Neural progenitor cell (in vitro differentiated cells): ENCODE data around the gene MAGI2. TPM values are rescaled to one million over a fixed set of nuclear protein-coding genes. Genes with fewer than 3 reads are reported as not detected.

Experiments
- DNase-seq: peaks from one replicate; pipeline ENCODE4 v3.0.0-alpha.2; 2016; ENCODE audit warnings: low spot score
- H2AFZ ChIP-seq: fragments of 200-600 bp; sonication (generic); replicated peaks from 2 replicates; pipeline ENCODE4 v1.6.1; 2016; ENCODE audit warnings: antibody characterized with exemption
- H3F3A ChIP-seq: fragments of 200-600 bp; sonication (generic); 2 replicates; pipeline ENCODE4 v1.6.1; 2016; ENCODE audit warnings: antibody characterized with exemption, low read depth
- H3K27ac ChIP-seq: fragments of 200-600 bp; sonication (generic); 2 replicates; pipeline ENCODE4 v1.5.1; 2016; ENCODE audit warnings: mild to moderate bottlenecking
- H3K27me3 ChIP-seq: fragments of 200-600 bp; sonication (generic); 2 replicates; pipeline ENCODE4 v1.6.1; 2016; ENCODE audit warnings: mild to moderate bottlenecking, moderate library complexity
- H3K36me3 ChIP-seq: fragments of 200-600 bp; sonication (generic); 2 replicates; pipeline ENCODE4 v1.5.1; 2016
- H3K4me1 ChIP-seq: fragments of 200-600 bp; sonication (generic); 2 replicates; pipeline ENCODE4 v1.6.1; 2016; ENCODE audit warnings: mixed run types
- H3K4me2 ChIP-seq: fragments of 200-600 bp; sonication (generic); 2 replicates; pipeline ENCODE4 v1.6.1; 2016
- H3K4me3 ChIP-seq: fragments of 200-600 bp; sonication (generic); 2 replicates; pipeline ENCODE4 v1.5.1; 2016
- H3K79me2 ChIP-seq: fragments of 200-600 bp; sonication (generic); 2 replicates; pipeline ENCODE4 v1.6.1; 2016; ENCODE audit warnings: low read depth
- H3K9ac ChIP-seq: fragments of 200-600 bp; sonication (generic); 2 replicates; pipeline ENCODE4 v1.6.1; 2016
- H3K9me3 ChIP-seq: fragments of 200-600 bp; sonication (generic); 2 replicates; pipeline ENCODE4 v1.5.1; 2016; ENCODE audit warnings: low read depth
- H4K20me1 ChIP-seq: fragments of 200-600 bp; sonication (generic); 2 replicates; pipeline ENCODE4 v1.6.1; 2016; ENCODE audit warnings: low read depth
- H3K27ac Mint-ChIP-seq: 3 replicates; pipeline ENCODE4 v1.8.0; 2021; ENCODE audit warnings: mixed read lengths
- H3K27me3 Mint-ChIP-seq: 2 replicates; pipeline ENCODE4 v1.8.0; 2022; ENCODE audit warnings: low read depth, mild to moderate bottlenecking, inconsistent platforms, moderate library complexity, mixed read lengths; ENCODE audit not compliant: insufficient read depth
- H3K36me3 Mint-ChIP-seq: 3 replicates; pipeline ENCODE4 v1.8.0; 2021; ENCODE audit warnings: mixed read lengths
- H3K4me1 Mint-ChIP-seq: 3 replicates; pipeline ENCODE4 v1.8.0; 2021; ENCODE audit warnings: mixed read lengths
- H3K4me3 Mint-ChIP-seq: 3 replicates; pipeline ENCODE4 v1.8.0; 2021; ENCODE audit warnings: mild to moderate bottlenecking, moderate library complexity, mixed read lengths
- H3K9me3 Mint-ChIP-seq: 3 replicates; pipeline ENCODE4 v1.8.0; 2020; ENCODE audit warnings: mixed read lengths
- EZH2 ChIP-seq: fragments of 200-600 bp; sonication (generic); IDR thresholded peaks from 2 replicates; pipeline ENCODE4 v1.6.1; 2017; ENCODE audit warnings: antibody characterized with exemption, mild to moderate bottlenecking, moderate library complexity
- EZH2phosphoT487 ChIP-seq: fragments of 200-600 bp; sonication (generic); IDR thresholded peaks from 2 replicates; pipeline ENCODE4 v1.6.1; 2017; ENCODE audit warnings: antibody characterized with exemption
- total RNA-seq: library from RNA; depleted of rRNA; stranded (reverse); fragments of >200 nt; gene quantifications from 2 replicates; pipeline ENCODE4 v1.2.3, GENCODE V29; 2015; ENCODE audit warnings: low replicate concordance
- TF ChIP-seq, protein P1 (sequence below): fragments of 200-600 bp; sonication (generic); IDR thresholded peaks from 2 replicates; pipeline ENCODE4 v1.5.1; 2017; ENCODE audit warnings: antibody characterized with exemption, mild to moderate bottlenecking

Gene MAGI2
- total RNA-seq, 1 donor from 2014 or later = 5.8 TPM

GRCh38 chr7:79400222-79400621 lies 53.2 kb downstream of the MAGI2 start:
- no peak overlapping the region for H3K9ac ChIP-seq
- Mint-ChIP-seq H3K27ac (no peak overlapping the region), H3K36me3 (no peaks in the 10 kb centered on the region), H3K4me1 (no peaks in the 10 kb centered on the region), H3K27me3 (no peaks in the 10 kb centered on the region), H3K4me3 (no peak overlapping the region), H3K9me3 (no peaks in the 10 kb centered on the region)
- no peak overlapping the region for H3K4me3 ChIP-seq
- H3K9me3 ChIP-seq = no peaks in the 10 kb centered on the region
- no peak overlapping the region for H3K27ac ChIP-seq
- H3F3A ChIP-seq = no peaks in the 10 kb centered on the region
- H3K4me2 ChIP-seq = no peak overlapping the region
- no peaks in the 10 kb centered on the region for H4K20me1 ChIP-seq
- H3K36me3 ChIP-seq = no peaks in the 10 kb centered on the region
- no peak overlapping the region for H2AFZ ChIP-seq
- no peaks in the 10 kb centered on the region for H3K79me2 ChIP-seq
- H3K4me1 ChIP-seq = no peaks in the 10 kb centered on the region
- no peak for DNase-seq
- no peaks in the 10 kb centered on the region for H3K27me3 ChIP-seq
- TF ChIP-seq EZH2 (no peak), EZH2phosphoT487 (no peak)
- TF ChIP-seq, protein P1, sequence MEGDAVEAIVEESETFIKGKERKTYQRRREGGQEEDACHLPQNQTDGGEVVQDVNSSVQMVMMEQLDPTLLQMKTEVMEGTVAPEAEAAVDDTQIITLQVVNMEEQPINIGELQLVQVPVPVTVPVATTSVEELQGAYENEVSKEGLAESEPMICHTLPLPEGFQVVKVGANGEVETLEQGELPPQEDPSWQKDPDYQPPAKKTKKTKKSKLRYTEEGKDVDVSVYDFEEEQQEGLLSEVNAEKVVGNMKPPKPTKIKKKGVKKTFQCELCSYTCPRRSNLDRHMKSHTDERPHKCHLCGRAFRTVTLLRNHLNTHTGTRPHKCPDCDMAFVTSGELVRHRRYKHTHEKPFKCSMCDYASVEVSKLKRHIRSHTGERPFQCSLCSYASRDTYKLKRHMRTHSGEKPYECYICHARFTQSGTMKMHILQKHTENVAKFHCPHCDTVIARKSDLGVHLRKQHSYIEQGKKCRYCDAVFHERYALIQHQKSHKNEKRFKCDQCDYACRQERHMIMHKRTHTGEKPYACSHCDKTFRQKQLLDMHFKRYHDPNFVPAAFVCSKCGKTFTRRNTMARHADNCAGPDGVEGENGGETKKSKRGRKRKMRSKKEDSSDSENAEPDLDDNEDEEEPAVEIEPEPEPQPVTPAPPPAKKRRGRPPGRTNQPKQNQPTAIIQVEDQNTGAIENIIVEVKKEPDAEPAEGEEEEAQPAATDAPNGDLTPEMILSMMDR = no peak

DNA sequence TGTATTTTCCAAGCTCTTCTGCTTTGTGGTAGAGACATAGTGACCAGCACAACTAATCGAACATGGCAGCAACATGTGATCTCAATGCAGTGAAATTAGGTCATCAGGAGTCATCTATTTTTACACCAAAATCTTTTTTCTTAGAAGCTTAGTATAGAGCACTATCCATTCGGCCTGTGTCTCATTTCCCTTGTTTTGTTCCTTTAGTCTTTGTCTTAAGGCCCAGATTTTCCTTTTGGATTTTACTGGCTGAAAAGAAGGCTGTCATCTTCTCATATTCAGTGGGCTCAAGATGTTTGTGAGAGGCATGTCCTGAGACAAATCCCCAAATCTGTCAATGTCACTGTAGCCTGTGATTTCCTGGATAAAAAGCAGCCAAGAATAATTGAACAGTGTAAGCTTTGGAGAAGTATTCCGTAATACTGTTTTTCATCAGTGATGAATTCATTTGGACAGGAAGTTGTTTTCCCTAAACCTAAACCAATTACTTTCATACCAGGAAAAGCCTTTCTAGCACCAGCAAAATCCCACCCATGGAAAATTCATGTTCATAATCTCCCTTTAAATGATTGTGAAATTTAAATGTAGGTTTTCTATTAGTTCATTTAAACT lies 55.2 kb downstream of the MAGI2 start:
- Histone ChIP-seq H3K79me2 (no peaks in the 10 kb centered on the region), H3K9me3 (no peaks in the 10 kb centered on the region), H3K27ac (no peak overlapping the region), H3K4me2 (no peak overlapping the region), H3K27me3 (no peaks in the 10 kb centered on the region), H2AFZ (peak overlapping the region; percentile 36), H3K36me3 (no peaks in the 10 kb centered on the region), H3F3A (no peaks in the 10 kb centered on the region), H3K9ac (no peak overlapping the region), H4K20me1 (no peaks in the 10 kb centered on the region), H3K4me1 (no peaks in the 10 kb centered on the region), H3K4me3 (no peak overlapping the region)
- DNase-seq = no peak
- H3K4me1 Mint-ChIP-seq = no peaks in the 10 kb centered on the region
- no peaks in the 10 kb centered on the region for H3K27me3 Mint-ChIP-seq
- H3K27ac Mint-ChIP-seq = no peak overlapping the region
- H3K4me3 Mint-ChIP-seq = no peak overlapping the region
- H3K9me3 Mint-ChIP-seq = no peaks in the 10 kb centered on the region
- H3K36me3 Mint-ChIP-seq = no peaks in the 10 kb centered on the region
- TF ChIP-seq, protein P1 = no peak
- TF ChIP-seq EZH2 (no peak), EZH2phosphoT487 (no peak)

DNA sequence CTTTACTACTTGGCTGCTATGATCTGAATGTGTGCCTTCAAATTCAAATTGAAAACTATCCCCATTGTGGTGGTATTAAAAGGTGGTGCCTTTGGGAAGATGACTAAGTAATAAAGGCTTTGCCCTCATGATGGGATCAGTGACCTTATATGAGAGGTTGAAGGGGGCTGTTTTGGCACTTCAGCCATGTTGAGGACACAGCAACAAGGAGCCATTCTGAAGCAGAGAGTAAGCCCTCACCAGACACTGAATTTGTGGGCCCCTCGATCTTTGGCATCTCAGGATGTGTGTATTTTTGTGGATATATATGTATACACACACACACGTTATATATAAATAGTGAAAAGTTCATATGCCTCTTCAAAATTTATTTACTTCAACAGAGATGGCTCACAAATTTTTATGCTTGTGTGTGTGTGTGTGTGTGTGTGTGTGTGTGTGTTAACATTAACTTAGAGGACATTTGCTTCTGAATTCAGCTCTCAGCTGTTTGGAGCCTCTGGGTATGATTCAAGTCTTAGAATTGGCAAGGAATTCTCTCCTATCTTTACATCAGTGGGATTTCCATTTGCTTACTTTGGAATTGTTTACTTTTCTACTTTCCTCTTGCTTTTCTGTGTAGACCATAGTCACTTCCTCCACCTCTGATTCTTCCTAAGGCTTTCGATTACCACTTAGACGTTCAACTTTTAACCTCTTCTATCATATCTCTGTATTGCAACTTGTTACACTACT lies 66.6 kb downstream of the MAGI2 start:
- Mint-ChIP-seq H3K9me3 (no peaks in the 10 kb centered on the region), H3K4me3 (no peak overlapping the region), H3K27me3 (peaks cover under 1% of the 10 kb centered on the region), H3K27ac (no peak overlapping the region), H3K36me3 (peaks cover under 1% of the 10 kb centered on the region), H3K4me1 (no peaks in the 10 kb centered on the region)
- H3K4me1 ChIP-seq = no peaks in the 10 kb centered on the region
- no peak overlapping the region for H3K27ac ChIP-seq
- H3F3A ChIP-seq = no peaks in the 10 kb centered on the region
- no peak overlapping the region for H2AFZ ChIP-seq
- H3K9me3 ChIP-seq = no peaks in the 10 kb centered on the region
- no peaks in the 10 kb centered on the region for H3K36me3 ChIP-seq
- no peak overlapping the region for H3K4me3 ChIP-seq
- no peak overlapping the region for H3K4me2 ChIP-seq
- no peaks in the 10 kb centered on the region for H3K79me2 ChIP-seq
- H3K27me3 ChIP-seq = no peaks in the 10 kb centered on the region
- DNase-seq = no peak
- H3K9ac ChIP-seq = no peak overlapping the region
- no peaks in the 10 kb centered on the region for H4K20me1 ChIP-seq
- no peak for TF ChIP-seq EZH2phosphoT487
- TF ChIP-seq EZH2 = no peak
- TF ChIP-seq, protein P1 = no peak
